GM12801 (cell line): Measurements from ENCODE around the gene DHPS.

ENCODE experiments used
- TF ChIP-seq, protein P1 (sequence below): IDR thresholded peaks from one replicate; pipeline ENCODE4 v1.5.1; 2011; ENCODE audit warnings: control low read depth; ENCODE audit not compliant: insufficient read length; ENCODE audit errors: extremely low read depth

The DHPS gene

GRCh38 chr19:12696366-12697335 is 15.0 kb upstream of the DHPS start, which contains the start of gene FBXW9:
TSS of gene FBXW9 (minus strand) at chr19:12696631. CDS start at chr19:12696581, 50 bp downstream.
- TF ChIP-seq, protein P1, sequence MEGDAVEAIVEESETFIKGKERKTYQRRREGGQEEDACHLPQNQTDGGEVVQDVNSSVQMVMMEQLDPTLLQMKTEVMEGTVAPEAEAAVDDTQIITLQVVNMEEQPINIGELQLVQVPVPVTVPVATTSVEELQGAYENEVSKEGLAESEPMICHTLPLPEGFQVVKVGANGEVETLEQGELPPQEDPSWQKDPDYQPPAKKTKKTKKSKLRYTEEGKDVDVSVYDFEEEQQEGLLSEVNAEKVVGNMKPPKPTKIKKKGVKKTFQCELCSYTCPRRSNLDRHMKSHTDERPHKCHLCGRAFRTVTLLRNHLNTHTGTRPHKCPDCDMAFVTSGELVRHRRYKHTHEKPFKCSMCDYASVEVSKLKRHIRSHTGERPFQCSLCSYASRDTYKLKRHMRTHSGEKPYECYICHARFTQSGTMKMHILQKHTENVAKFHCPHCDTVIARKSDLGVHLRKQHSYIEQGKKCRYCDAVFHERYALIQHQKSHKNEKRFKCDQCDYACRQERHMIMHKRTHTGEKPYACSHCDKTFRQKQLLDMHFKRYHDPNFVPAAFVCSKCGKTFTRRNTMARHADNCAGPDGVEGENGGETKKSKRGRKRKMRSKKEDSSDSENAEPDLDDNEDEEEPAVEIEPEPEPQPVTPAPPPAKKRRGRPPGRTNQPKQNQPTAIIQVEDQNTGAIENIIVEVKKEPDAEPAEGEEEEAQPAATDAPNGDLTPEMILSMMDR, result no peak

GRCh38 chr19:12695997-12696365 is 14.3 kb upstream of the DHPS start:
- TF ChIP-seq, protein P1, result no peak

- TF ChIP-seq, protein P1, result no peak
Observed at GRCh38 chr19:12695514-12695913, 13.8 kb upstream of the DHPS start.

GRCh38 chr19:12695096-12695495 is 13.4 kb upstream of the DHPS start:
- TF ChIP-seq, protein P1, result no peak

- TF ChIP-seq, protein P1, result no peak
Observed at GRCh38 chr19:12694641-12695040, 13.0 kb upstream of the DHPS start.

- TF ChIP-seq, protein P1, result no peak
Observed at GRCh38 chr19:12692960-12693359, 11.3 kb upstream of the DHPS start.

- TF ChIP-seq, protein P1, result no peak
Observed at GRCh38 chr19:12689581-12690216, 8.0 kb upstream of the DHPS start.
